Cardiac fibroblast (primary cell): ENCODE measurements around the gene GUCA2B.

Experiments used
- DNase-seq, 2 donors: peaks; one replicate each; pipeline versions ENCODE4 v3.0.0 to v3.0.0-alpha.2; 2010; ENCODE audit warnings: low read depth in 2 of 2
- H3K4me3 ChIP-seq, 2 donors: replicated peaks in 1 of 2; 1 replicate in 1 of 2; 2 replicates in 1 of 2; pipeline ENCODE4 v1.5.1; 2011; ENCODE audit warnings: low read depth in 2 of 2, low read length in 2 of 2, mild to moderate bottlenecking in 2 of 2, moderate library complexity in 1 of 2
- TF ChIP-seq, protein P1 (sequence below): IDR thresholded peaks from one replicate; pipeline ENCODE4 v1.5.1; 2011; ENCODE audit warnings: low read depth, mild to moderate bottlenecking, low read length, inconsistent platforms

The GUCA2B gene

DNA sequence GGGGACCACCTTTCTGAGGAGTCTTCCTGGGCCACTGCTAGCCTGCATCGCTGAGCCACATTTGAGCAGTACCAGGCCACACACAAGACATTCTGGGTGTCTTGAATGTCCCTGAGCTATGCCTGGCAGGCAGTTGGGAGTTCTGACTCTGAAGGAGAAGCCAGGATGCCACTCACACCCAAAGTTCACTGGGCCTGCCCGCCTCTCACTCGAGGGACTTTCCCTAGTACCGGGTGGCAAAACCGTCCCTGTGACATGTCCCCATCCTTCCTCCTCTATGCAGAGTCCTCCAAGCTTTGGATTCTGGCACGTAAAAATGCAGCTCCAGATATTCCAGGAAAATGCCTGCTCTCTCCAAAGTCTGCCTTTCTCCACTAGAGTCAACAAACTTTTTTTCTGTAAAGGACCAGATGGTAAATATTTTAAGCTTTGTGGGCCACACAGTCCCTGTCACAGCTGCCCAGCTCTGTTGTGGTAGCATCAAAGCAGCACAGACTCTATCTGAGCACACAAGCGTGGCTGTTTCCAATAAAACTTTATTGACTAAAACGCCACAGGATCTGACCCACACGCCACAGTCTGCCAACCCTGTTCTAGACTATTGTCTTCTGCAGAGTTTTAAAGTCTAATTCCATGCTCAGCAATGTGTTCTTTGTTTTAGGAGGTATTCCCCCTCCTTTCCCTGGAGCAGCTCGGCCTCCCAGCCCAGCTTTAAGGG, 19.2 kb upstream of the GUCA2B start:
- TF ChIP-seq, protein P1, sequence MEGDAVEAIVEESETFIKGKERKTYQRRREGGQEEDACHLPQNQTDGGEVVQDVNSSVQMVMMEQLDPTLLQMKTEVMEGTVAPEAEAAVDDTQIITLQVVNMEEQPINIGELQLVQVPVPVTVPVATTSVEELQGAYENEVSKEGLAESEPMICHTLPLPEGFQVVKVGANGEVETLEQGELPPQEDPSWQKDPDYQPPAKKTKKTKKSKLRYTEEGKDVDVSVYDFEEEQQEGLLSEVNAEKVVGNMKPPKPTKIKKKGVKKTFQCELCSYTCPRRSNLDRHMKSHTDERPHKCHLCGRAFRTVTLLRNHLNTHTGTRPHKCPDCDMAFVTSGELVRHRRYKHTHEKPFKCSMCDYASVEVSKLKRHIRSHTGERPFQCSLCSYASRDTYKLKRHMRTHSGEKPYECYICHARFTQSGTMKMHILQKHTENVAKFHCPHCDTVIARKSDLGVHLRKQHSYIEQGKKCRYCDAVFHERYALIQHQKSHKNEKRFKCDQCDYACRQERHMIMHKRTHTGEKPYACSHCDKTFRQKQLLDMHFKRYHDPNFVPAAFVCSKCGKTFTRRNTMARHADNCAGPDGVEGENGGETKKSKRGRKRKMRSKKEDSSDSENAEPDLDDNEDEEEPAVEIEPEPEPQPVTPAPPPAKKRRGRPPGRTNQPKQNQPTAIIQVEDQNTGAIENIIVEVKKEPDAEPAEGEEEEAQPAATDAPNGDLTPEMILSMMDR: no peak

DNA sequence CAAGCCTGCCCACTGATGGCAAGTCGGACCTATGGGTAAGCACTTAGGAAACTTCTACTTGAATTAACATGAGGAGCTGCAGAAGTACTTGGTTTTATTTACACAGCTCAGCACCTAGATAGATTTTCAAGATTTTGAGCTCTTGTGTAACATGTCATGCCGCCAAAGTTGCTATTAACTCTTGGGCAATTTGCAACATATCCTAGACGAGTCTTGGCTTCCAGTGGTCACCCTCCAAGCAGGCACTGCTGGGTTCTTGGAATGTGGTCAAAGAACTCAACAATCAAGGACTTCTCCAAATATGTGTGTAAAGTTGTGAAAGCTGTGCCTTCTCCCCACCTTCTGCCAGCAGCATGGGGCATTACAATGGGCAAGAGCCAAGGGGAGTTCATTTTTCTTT, 17.8 kb upstream of the GUCA2B start:
- TF ChIP-seq, protein P1: no peak
- no peak overlapping the region for H3K4me3 ChIP-seq
- peak in 1 of 2 donors; percentile 23 for DNase-seq

More for the DNA sequence above, 19.2 kb upstream of the GUCA2B start:
- DNase-seq: no peak
- no peak overlapping the region for H3K4me3 ChIP-seq

DNA sequence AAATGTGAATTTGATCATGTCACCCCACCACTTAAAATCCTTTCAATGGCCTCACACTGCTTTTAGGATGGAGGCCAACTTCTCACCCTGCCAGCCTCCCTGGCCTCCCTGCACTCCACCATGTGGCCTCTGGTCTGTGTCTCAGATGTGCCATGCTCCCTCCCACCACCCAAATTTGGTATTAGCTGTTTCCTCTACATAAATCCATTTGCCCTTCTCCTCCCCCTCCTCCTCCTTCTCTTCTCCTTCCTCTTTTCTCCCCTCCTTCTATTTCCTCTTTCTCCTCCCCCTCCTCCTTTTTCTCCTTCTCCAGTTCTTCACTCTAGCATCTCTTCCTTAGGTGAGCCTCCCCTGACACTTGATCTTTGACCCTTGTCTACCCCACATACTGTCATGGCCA, 16.7 kb upstream of the GUCA2B start:
- no peak for DNase-seq
- H3K4me3 ChIP-seq: no peak overlapping the region
- TF ChIP-seq, protein P1: no peak

DNA sequence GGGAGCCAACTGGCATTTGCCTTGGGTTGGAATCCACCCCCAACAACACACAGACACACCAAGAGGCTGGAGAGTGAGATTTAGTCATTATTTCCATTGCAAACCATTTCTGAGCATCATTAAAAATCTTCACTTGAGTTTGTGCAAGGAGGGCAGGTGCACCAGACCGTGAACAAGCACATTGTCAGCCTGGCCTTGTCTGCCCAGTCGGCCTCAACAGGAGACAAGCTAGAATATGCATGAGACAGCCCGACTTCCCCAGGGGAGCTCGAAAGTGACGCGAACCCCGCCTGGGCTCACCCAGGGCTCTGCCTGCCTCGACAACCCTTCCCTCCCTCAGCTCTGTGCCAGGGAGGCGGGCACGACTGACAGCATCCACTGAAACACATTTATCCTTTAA, 15.4 kb upstream of the GUCA2B start:
- no peak overlapping the region for H3K4me3 ChIP-seq
- no peak for DNase-seq
- TF ChIP-seq, protein P1: no peak

DNA sequence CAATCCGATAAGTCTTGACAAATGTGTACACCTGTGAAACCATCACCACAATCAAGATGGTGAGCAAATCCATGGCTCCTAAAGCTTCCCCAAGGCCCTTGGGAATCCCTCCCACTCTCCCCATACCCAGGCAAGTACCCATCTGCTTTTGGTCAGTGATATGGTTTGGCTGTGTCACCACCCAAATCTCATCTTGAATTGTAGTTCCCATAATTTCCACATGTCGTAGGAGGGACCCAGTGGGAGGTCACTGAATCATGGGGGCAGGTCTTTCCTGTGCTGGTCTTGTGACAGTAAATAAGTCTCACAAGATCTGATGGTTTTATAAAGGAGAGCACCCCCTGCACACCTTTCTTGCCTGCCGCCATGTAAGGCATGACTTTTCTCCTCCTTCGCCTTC, 14.6 kb upstream of the GUCA2B start:
- DNase-seq: no peak

DNA sequence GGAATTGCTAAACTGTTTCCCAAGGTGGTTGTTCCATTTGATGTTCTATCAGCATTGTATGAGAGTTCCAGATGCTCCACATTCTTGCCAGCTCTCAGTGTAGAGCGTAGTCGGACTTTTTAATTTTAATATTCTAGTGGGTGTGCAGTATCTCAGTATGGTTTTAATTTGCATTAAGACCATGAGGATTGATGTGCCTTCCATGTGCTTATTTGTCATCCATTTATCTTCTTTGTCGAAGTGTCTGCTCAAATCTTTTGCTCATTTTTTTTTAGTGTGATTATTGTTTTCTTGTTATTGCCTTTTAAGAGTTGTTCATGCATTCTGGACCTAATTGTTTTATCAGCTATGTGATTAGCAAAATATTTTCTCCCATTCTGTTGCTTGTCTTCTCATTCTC, 13.8 kb upstream of the GUCA2B start:
- no peak overlapping the region for H3K4me3 ChIP-seq
- no peak for DNase-seq
- TF ChIP-seq, protein P1: no peak

More for the DNA sequence above, 14.6 kb upstream of the GUCA2B start:
- TF ChIP-seq, protein P1: no peak
- H3K4me3 ChIP-seq: no peak overlapping the region

DNA sequence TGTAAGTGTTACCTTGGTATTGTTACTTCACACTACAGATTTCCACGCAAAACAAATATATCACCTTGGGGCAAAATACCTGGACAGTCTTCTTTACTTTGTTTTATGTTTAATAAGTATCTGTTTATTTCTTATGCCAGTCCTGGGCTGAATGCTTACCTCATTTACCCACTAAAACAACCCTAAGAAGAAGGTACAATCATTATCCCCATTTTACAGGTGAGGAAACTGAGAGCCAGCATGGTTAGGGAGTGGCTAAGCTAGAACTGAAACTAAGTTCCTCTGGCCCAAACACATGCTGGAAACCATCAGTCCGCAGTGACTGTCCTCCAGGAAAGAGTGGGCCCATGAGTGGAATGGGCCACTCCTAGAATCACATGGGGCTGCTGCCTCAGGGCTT, 13.0 kb upstream of the GUCA2B start:
- no peak overlapping the region for H3K4me3 ChIP-seq
- no peak for DNase-seq
- TF ChIP-seq, protein P1: no peak
